ENCODE data around the gene ZKSCAN3. TPM values are rescaled to one million over a fixed set of nuclear protein-coding genes. Genes with fewer than 3 reads are reported as not detected.
"Not testable (repeated sequence)": the region's sequence is repeated elsewhere in the genome, so short reads cannot be mapped to it uniquely, and the experiment has no call there.

ZKSCAN3 gene
- total RNA-seq, 1 donor from 2014 or later, result 6.3 TPM

DNA sequence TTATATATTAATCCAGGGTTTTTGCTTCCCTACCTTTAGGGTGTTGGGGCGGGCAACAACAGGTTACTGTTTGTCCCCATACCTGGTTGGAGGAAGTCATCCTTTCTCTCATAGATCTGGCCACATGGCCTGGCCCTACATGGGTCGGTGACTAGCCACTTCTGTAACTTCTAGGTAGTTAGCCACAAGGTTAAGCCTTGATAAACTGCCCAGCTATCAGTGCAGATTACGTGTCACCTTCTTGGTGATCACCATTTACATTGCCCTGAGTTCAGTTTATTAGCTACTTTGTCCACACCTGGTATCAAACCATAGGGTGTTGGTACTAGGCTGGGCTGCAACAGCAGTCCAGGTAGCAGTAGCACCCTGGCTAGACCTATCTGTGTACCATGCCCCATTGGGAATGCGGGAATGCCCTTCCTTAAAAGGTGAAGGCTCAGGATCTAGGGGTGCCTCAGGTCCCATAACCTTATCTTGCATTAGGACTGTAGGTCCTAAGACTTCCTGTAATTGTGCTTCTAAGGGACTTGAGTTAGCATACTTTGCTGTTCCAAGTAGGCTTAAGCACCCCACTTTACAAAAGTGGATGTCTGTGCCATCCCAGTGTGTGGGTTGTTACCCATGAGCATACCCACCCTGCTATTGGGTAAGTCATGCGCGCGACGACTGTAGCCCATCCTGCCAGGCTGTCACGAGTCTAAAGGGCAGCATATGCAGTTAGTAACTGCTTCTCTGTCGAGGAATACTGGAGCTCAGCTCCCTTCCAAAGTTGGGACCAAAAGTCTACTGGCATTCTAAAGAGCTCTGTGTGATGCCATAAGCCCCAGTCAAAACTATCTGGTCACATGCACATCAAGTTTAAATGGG lies 5.2 kb downstream of the ZKSCAN3 start:
- Histone ChIP-seq H3K36me3 (ENCODE audit: control insufficient read depth in 3 of 3, insufficient read depth in 3 of 3, low read length in 3 of 3) (peaks cover 0 to 4% (median 0%) of the 10 kb centered on the region in 3 donors), H3K4me1 (ENCODE audit: control insufficient read depth in 3 of 3, insufficient read depth in 3 of 3, low read length in 3 of 3) (peaks cover 28 to 50% (median 38%) of the 10 kb centered on the region in 3 donors), H3K27me3 (ENCODE audit: control insufficient read depth in 3 of 3, insufficient read depth in 3 of 3, low read length in 3 of 3) (no peaks in the 10 kb centered on the region), H3K9ac (ENCODE audit: low read depth in 1 of 3, low read length in 3 of 3) (peak overlapping the region; percentile 80 to 94 (median 90)), H3K27ac (ENCODE audit: low read depth, low read length) (peak overlapping the region; percentile 83), H3K4me3 (ENCODE audit: low read length in 3 of 3) (peak overlapping the region; percentile 80 to 98 (median 98)), H3K9me3 (ENCODE audit: control insufficient read depth in 3 of 3, low read length in 3 of 3) (no peaks in the 10 kb centered on the region)

DNA sequence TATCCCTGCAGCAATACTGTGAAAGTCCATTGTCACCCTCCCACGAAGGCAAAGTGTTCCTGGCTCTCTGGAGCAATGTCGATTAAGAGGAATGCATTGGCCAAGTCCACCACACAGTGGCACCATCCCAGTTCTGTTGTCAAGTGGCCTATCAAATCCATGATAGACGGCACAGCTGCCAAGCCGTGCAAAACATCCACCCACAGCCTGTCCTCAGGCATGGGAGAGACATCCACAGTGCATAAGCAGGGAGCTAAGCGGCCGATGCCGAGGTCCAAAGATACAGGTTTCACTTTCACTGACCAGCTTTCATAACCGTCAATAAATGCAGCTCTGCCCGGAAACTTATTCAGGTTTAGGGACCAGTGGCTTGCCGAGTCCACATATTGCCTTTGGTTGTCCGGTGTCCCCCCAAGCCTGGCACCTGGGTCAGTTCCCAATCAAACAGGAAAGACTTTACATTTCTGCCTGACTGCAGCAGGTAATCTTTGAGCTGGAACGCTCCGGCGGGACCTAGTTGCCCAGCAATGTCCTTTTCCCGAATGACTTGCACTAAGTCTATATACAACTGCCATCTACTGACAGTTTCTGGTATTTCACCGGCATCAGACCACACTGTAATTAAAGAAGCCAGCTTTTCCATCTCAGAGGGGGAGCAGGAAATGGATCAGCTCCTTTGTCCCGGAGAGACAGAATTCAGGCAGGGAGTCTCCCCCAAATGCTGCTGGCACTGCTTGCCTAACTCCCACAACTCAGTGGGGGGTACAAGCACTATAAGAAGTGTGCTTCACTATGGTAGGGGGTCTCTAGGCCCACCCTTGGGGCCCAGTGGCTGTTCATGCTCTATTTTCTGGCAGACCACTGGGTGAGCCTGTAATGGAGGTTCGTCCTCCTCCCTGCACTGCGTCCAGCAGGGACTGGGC lies 6.3 kb downstream of the ZKSCAN3 start:
- H3K36me3 ChIP-seq (ENCODE audit: control insufficient read depth in 3 of 3, insufficient read depth in 3 of 3, low read length in 3 of 3), result peaks cover 0 to 6% (median 4%) of the 10 kb centered on the region in 3 donors
- peak overlapping the region; percentile 83 for H3K27ac ChIP-seq (ENCODE audit: low read depth, low read length)
- peaks cover 20 to 41% (median 35%) of the 10 kb centered on the region in 3 donors for H3K4me1 ChIP-seq (ENCODE audit: control insufficient read depth in 3 of 3, insufficient read depth in 3 of 3, low read length in 3 of 3)
- H3K9ac ChIP-seq (ENCODE audit: low read depth in 1 of 3, low read length in 3 of 3), result peak overlapping the region; percentile 80 to 94 (median 90)
- H3K9me3 ChIP-seq (ENCODE audit: control insufficient read depth in 3 of 3, low read length in 3 of 3), result no peaks in the 10 kb centered on the region
- H3K4me3 ChIP-seq (ENCODE audit: low read length in 3 of 3), result peak overlapping the region; percentile 80 to 98 (median 98)
- H3K27me3 ChIP-seq (ENCODE audit: control insufficient read depth in 3 of 3, insufficient read depth in 3 of 3, low read length in 3 of 3), result no peaks in the 10 kb centered on the region

GRCh38 chr6:28356666-28357020 lies 6.9 kb downstream of the ZKSCAN3 start:
- Histone ChIP-seq H3K36me3 (ENCODE audit: control insufficient read depth in 3 of 3, insufficient read depth in 3 of 3, low read length in 3 of 3) (peaks cover 0 to 8% (median 6%) of the 10 kb centered on the region in 3 donors), H3K4me1 (ENCODE audit: control insufficient read depth in 3 of 3, insufficient read depth in 3 of 3, low read length in 3 of 3) (peaks cover 17 to 39% (median 32%) of the 10 kb centered on the region in 3 donors), H3K27me3 (ENCODE audit: control insufficient read depth in 3 of 3, insufficient read depth in 3 of 3, low read length in 3 of 3) (no peaks in the 10 kb centered on the region), H3K9me3 (ENCODE audit: control insufficient read depth in 3 of 3, low read length in 3 of 3) (no peaks in the 10 kb centered on the region), H3K4me3 (ENCODE audit: low read length in 3 of 3) (peak overlapping the region; percentile 80 to 98 (median 98)), H3K9ac (ENCODE audit: low read depth in 1 of 3, low read length in 3 of 3) (peak overlapping the region; percentile 80 to 94 (median 90)), H3K27ac (ENCODE audit: low read depth, low read length) (peak overlapping the region; percentile 83)

GRCh38 chr6:28357036-28357435 lies 7.3 kb downstream of the ZKSCAN3 start:
- Histone ChIP-seq H3K9ac (ENCODE audit: low read depth in 1 of 3, low read length in 3 of 3) (peak overlapping the region in 1 of 3 donors; percentile 94), H3K4me1 (ENCODE audit: control insufficient read depth in 3 of 3, insufficient read depth in 3 of 3, low read length in 3 of 3) (peaks cover 17 to 39% (median 32%) of the 10 kb centered on the region in 3 donors), H3K27ac (ENCODE audit: low read depth, low read length) (no peak overlapping the region), H3K9me3 (ENCODE audit: control insufficient read depth in 3 of 3, low read length in 3 of 3) (no peaks in the 10 kb centered on the region), H3K27me3 (ENCODE audit: control insufficient read depth in 3 of 3, insufficient read depth in 3 of 3, low read length in 3 of 3) (no peaks in the 10 kb centered on the region), H3K4me3 (ENCODE audit: low read length in 3 of 3) (no peak overlapping the region), H3K36me3 (ENCODE audit: control insufficient read depth in 3 of 3, insufficient read depth in 3 of 3, low read length in 3 of 3) (peaks cover 0 to 9% (median 8%) of the 10 kb centered on the region in 3 donors)

- not testable (repeated sequence) for H3K27me3 ChIP-seq (ENCODE audit: control insufficient read depth in 3 of 3, insufficient read depth in 3 of 3, low read length in 3 of 3); H3K9ac ChIP-seq (ENCODE audit: low read depth in 1 of 3, low read length in 3 of 3); H3K4me3 ChIP-seq (ENCODE audit: low read length in 3 of 3); H3K27ac ChIP-seq (ENCODE audit: low read depth, low read length); H3K9me3 ChIP-seq (ENCODE audit: control insufficient read depth in 3 of 3, low read length in 3 of 3)
- H3K36me3 ChIP-seq (ENCODE audit: control insufficient read depth in 3 of 3, insufficient read depth in 3 of 3, low read length in 3 of 3), result peaks cover 7 to 25% (median 22%) of the 10 kb centered on the region in 3 donors
- H3K4me1 ChIP-seq (ENCODE audit: control insufficient read depth in 3 of 3, insufficient read depth in 3 of 3, low read length in 3 of 3), result peaks cover 14 to 25% (median 23%) of the 10 kb centered on the region in 3 donors
These were observed 9.8 kb downstream of the ZKSCAN3 start for GRCh38 chr6:28359562-28359961.

DNA sequence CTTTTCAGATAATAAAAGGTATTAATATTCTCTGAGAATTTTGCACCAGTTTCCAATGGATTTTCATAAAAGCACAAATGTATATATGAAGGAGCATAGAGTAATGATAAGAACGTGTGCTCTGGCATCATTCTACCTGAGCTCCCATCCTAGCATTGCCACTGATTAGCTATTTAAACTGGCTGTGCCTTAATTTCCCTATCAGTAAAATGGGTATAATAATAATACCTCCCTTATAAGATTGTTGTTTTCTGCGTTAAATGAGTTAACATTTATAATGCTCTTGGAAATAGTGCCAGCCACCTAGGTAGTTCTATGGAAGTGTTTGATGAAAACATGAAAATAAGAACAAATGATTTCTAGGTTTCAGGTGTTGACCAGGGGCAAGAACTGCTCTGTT lies 11.2 kb downstream of the ZKSCAN3 start:
- Histone ChIP-seq H3K4me1 (ENCODE audit: control insufficient read depth in 3 of 3, insufficient read depth in 3 of 3, low read length in 3 of 3) (peaks cover 5 to 12% (median 9%) of the 10 kb centered on the region in 3 donors), H3K9me3 (ENCODE audit: control insufficient read depth in 3 of 3, low read length in 3 of 3) (no peaks in the 10 kb centered on the region), H3K27me3 (ENCODE audit: control insufficient read depth in 3 of 3, insufficient read depth in 3 of 3, low read length in 3 of 3) (no peaks in the 10 kb centered on the region), H3K36me3 (ENCODE audit: control insufficient read depth in 3 of 3, insufficient read depth in 3 of 3, low read length in 3 of 3) (peaks cover 18 to 38% (median 34%) of the 10 kb centered on the region in 3 donors), H3K27ac (ENCODE audit: low read depth, low read length) (no peak overlapping the region), H3K9ac (ENCODE audit: low read depth in 1 of 3, low read length in 3 of 3) (peak overlapping the region in 1 of 3 donors; percentile 12), H3K4me3 (ENCODE audit: low read length in 3 of 3) (no peak overlapping the region)

- H3K36me3 ChIP-seq (ENCODE audit: control insufficient read depth in 3 of 3, insufficient read depth in 3 of 3, low read length in 3 of 3), result peaks cover 20 to 45% (median 39%) of the 10 kb centered on the region in 3 donors
- not testable (repeated sequence) for H3K9ac ChIP-seq (ENCODE audit: low read depth in 1 of 3, low read length in 3 of 3); H3K27ac ChIP-seq (ENCODE audit: low read depth, low read length); H3K4me3 ChIP-seq (ENCODE audit: low read length in 3 of 3); H3K27me3 ChIP-seq (ENCODE audit: control insufficient read depth in 3 of 3, insufficient read depth in 3 of 3, low read length in 3 of 3); H3K9me3 ChIP-seq (ENCODE audit: control insufficient read depth in 3 of 3, low read length in 3 of 3); H3K4me1 ChIP-seq (ENCODE audit: control insufficient read depth in 3 of 3, insufficient read depth in 3 of 3, low read length in 3 of 3)
These were observed 15.8 kb downstream of the ZKSCAN3 start for GRCh38 chr6:28365590-28365989.

DNA sequence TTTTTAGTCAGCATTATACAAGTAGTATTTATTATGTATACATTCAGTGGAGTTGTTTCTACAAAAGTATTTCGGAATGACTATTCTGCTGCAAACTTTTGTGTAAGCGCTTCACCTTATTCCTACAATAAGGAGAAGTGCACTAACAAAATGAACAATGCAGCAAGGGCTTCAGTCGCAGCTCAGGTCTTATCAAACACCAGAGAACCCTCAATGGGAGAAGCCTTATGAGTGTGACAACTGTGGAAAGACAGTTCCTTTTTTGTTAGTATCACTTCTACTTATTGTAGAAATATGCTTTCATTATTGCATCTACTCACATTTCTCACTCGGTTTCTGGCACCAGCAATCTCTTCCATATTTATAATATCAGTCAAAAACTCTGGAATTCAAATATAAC lies 18.8 kb downstream of the ZKSCAN3 start:
- Histone ChIP-seq H3K4me3 (ENCODE audit: low read length in 3 of 3) (no peak overlapping the region), H3K27me3 (ENCODE audit: control insufficient read depth in 3 of 3, insufficient read depth in 3 of 3, low read length in 3 of 3) (no peaks in the 10 kb centered on the region), H3K9me3 (ENCODE audit: control insufficient read depth in 3 of 3, low read length in 3 of 3) (no peaks in the 10 kb centered on the region), H3K27ac (ENCODE audit: low read depth, low read length) (no peak overlapping the region), H3K36me3 (ENCODE audit: control insufficient read depth in 3 of 3, insufficient read depth in 3 of 3, low read length in 3 of 3) (peaks cover 18 to 36% (median 26%) of the 10 kb centered on the region in 3 donors), H3K4me1 (ENCODE audit: control insufficient read depth in 3 of 3, insufficient read depth in 3 of 3, low read length in 3 of 3) (no peaks in the 10 kb centered on the region), H3K9ac (ENCODE audit: low read depth in 1 of 3, low read length in 3 of 3) (no peak overlapping the region)

GRCh38 chr6:28369463-28369862 lies 19.7 kb downstream of the ZKSCAN3 start:
- Histone ChIP-seq H3K9ac (ENCODE audit: low read depth in 1 of 3, low read length in 3 of 3) (no peak overlapping the region), H3K27ac (ENCODE audit: low read depth, low read length) (no peak overlapping the region), H3K27me3 (ENCODE audit: control insufficient read depth in 3 of 3, insufficient read depth in 3 of 3, low read length in 3 of 3) (no peaks in the 10 kb centered on the region), H3K4me1 (ENCODE audit: control insufficient read depth in 3 of 3, insufficient read depth in 3 of 3, low read length in 3 of 3) (no peaks in the 10 kb centered on the region), H3K36me3 (ENCODE audit: control insufficient read depth in 3 of 3, insufficient read depth in 3 of 3, low read length in 3 of 3) (peaks cover 15 to 27% (median 17%) of the 10 kb centered on the region in 3 donors), H3K4me3 (ENCODE audit: low read length in 3 of 3) (no peak overlapping the region), H3K9me3 (ENCODE audit: control insufficient read depth in 3 of 3, low read length in 3 of 3) (no peaks in the 10 kb centered on the region)
